ENCODE results near the gene C6orf47. TPM values are rescaled to one million over a fixed set of nuclear protein-coding genes. Genes with fewer than 3 reads are reported as not detected.
A peak's percentile ranks its signal among the peaks of the same experiment; 100 is the strongest.

The C6orf47 gene
- total RNA-seq, 4 donors from 2014 or later, result 6.2 to 31.9 (median 24.6) TPM

DNA sequence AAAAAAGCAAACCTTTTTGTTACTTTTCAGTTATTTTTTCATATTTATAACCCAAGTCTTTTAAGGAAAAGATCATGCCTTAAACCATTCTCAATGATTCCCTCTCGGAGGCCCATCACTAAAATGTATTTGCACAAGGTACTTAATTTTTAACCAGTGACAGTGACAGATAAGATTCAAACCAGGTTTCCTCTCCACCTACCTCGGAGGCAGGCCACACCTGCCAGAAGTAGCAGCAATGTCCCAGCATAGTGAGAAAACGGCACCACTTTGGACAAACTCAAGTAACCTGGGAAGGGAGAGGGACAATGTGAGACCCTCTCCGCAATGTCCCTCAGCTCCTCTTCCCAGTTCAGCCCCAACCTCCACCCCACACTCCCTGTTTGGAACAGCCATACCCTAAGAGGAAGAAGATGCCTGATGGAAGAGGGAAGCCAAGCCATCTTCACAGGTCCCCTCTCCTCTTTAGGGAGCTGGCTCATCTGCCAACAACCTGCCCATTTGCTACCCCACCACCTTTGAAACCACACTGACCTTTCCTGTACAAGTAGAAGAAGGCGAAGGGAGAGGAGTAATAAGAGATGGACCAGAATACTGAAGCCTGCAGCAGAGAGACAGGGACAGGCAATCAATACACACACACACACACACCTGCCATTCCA is 40.3 kb upstream of the C6orf47 start:
- H3K4me1 ChIP-seq, result peaks cover 7 to 9% of the 10 kb centered on the region in 2 donors
- no peak for TF ChIP-seq POLR2A (IDR thresholded peaks at IDR 0.05)
- TF ChIP-seq, protein P1, sequence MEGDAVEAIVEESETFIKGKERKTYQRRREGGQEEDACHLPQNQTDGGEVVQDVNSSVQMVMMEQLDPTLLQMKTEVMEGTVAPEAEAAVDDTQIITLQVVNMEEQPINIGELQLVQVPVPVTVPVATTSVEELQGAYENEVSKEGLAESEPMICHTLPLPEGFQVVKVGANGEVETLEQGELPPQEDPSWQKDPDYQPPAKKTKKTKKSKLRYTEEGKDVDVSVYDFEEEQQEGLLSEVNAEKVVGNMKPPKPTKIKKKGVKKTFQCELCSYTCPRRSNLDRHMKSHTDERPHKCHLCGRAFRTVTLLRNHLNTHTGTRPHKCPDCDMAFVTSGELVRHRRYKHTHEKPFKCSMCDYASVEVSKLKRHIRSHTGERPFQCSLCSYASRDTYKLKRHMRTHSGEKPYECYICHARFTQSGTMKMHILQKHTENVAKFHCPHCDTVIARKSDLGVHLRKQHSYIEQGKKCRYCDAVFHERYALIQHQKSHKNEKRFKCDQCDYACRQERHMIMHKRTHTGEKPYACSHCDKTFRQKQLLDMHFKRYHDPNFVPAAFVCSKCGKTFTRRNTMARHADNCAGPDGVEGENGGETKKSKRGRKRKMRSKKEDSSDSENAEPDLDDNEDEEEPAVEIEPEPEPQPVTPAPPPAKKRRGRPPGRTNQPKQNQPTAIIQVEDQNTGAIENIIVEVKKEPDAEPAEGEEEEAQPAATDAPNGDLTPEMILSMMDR (IDR thresholded peaks at IDR 0.05), result no peak
- no peaks in the 10 kb centered on the region for H3K9me3 ChIP-seq
- intact Hi-C loops (cut with DNase I; ENCODE audit: low total_unique reads), result loop anchor here (5.0 kb wide), 1 partner anchor 934 kb away; no protein-coding TSS in a partner anchor
- H3K27me3 ChIP-seq, result no peaks in the 10 kb centered on the region
- no peak overlapping the region for H3K4me3 ChIP-seq
- no peaks in the 10 kb centered on the region for H3K36me3 ChIP-seq
- DNase-seq, result no peak
- H3K27ac ChIP-seq, result peak overlapping the region in 1 of 2 donors; percentile 11

DNA sequence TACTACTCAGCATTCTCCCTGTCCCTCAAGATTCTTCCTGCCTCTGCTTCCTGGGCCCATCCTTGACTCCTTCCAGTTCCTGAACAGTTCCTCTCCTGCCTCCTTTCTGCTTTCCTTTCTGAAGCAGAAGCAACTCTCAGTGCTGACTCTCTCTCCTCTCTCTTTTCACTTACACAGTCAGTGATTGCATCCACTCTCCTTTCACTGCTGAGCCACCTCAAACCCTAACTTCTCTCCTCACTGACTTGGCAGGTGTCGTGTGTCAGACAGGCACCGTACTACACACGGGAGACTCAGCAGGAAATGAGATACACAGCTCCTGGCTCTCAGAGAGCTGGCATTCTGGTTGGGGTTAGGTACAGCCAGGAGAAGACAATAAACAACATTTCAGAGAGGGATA is 37.0 kb upstream of the C6orf47 start:
- intact Hi-C loops (cut with DNase I; ENCODE audit: low total_unique reads), result no loop called here
- no peaks in the 10 kb centered on the region for H3K36me3 ChIP-seq
- peaks cover 7 to 9% of the 10 kb centered on the region in 2 donors for H3K4me1 ChIP-seq
- H3K27ac ChIP-seq, result no peak overlapping the region
- H3K9me3 ChIP-seq, result no peaks in the 10 kb centered on the region
- no peak overlapping the region for H3K4me3 ChIP-seq
- DNase-seq, result no peak
- TF ChIP-seq POLR2A (IDR thresholded peaks at IDR 0.05), result no peak
- TF ChIP-seq, protein P1 (IDR thresholded peaks at IDR 0.05), result no peak
- H3K27me3 ChIP-seq, result no peaks in the 10 kb centered on the region

DNA sequence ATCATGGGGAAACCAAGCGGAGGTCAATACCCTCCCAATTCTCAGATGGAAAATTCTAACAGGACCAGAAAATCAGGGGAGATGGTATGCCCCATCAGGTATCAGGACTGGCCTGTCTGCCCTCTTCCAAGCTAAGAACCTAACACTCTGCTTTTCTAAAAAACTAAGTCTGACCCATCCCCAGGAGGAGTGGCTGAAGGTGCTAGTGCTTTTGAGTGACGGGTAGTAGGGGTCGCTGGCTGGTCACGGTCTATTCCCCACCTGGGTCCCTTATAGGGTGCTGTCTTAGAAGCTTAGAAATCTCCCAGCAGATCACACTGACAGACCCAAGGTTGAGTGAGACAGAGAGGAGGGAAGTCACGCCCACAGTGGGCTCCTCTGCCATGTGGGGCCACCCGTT is 33.0 kb upstream of the C6orf47 start:
- intact Hi-C loops (cut with DNase I; ENCODE audit: low total_unique reads), result no loop called here
- TF ChIP-seq POLR2A (IDR thresholded peaks at IDR 0.05), result no peak
- TF ChIP-seq, protein P1 (IDR thresholded peaks at IDR 0.05), result no peak

DNA sequence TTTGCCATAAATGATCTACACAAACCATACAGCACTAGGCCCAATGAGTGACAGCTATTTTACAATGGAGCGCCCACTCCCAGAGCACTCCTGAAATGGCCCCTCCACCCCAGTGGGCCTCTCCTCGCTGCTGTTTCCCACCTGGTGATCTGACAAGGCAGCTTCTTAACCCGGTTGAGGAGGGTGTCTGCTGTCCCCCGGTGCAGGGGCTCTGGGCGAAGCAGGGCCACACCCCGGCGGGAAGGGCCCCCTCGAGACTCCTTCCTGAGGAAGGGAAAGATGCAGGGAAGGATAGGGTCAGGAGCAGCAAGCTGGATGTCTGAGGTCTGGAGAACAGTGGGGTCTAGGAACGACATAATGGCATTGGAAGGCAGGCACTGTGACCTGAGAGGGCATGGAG is 32.3 kb upstream of the C6orf47 start:
- Histone ChIP-seq H3K27me3 (no peaks in the 10 kb centered on the region), H3K27ac (no peak overlapping the region), H3K9me3 (no peaks in the 10 kb centered on the region), H3K4me1 (no peaks in the 10 kb centered on the region), H3K36me3 (no peaks in the 10 kb centered on the region), H3K4me3 (no peak overlapping the region)
- intact Hi-C loops (cut with DNase I; ENCODE audit: low total_unique reads), result no loop called here
- DNase-seq, result no peak
- no peak for TF ChIP-seq POLR2A (IDR thresholded peaks at IDR 0.05)

More for the DNA sequence above, 33.0 kb upstream of the C6orf47 start:
- Histone ChIP-seq H3K36me3 (no peaks in the 10 kb centered on the region), H3K27ac (no peak overlapping the region), H3K4me1 (no peaks in the 10 kb centered on the region), H3K9me3 (no peaks in the 10 kb centered on the region), H3K27me3 (no peaks in the 10 kb centered on the region), H3K4me3 (no peak overlapping the region)
- no peak for DNase-seq

DNA sequence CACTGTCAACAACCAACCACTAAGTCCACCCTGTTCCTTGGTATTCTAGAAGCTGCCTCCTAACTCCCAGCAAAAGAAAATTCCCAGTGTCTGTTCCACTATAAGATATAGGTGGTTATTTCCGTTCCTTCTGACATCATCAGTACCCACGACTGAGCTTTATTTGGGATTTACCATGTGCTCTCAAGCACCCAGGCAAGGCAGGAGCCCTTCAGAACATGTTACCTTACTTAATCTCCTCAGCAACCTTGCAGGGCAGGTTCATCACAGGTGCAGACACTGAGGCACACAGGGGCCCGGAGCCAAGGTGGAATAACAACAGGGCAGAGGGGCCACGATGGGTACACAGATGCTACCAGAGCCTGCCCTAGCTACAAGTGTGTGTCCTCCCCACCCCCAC is 31.8 kb upstream of the C6orf47 start:
- intact Hi-C loops (cut with DNase I; ENCODE audit: low total_unique reads), result no loop called here
- Histone ChIP-seq H3K4me3 (no peak overlapping the region), H3K4me1 (no peaks in the 10 kb centered on the region), H3K9me3 (no peaks in the 10 kb centered on the region), H3K27me3 (no peaks in the 10 kb centered on the region), H3K27ac (no peak overlapping the region), H3K36me3 (no peaks in the 10 kb centered on the region)
- no peak for DNase-seq
- TF ChIP-seq, protein P1 (IDR thresholded peaks at IDR 0.05), result no peak
- TF ChIP-seq POLR2A (IDR thresholded peaks at IDR 0.05), result no peak

All from uterus (tissue), 4 donors.